Cardiac fibroblast (primary cell): Measurements from ENCODE around the gene RPL35.

Experiments used
- DNase-seq, 2 donors: peaks; one replicate each; pipeline versions ENCODE4 v3.0.0 to v3.0.0-alpha.2; 2010; ENCODE audit warnings: low read depth in 2 of 2
- H3K4me3 ChIP-seq, 2 donors: replicated peaks in 1 of 2; 1 replicate in 1 of 2; 2 replicates in 1 of 2; pipeline ENCODE4 v1.5.1; 2011; ENCODE audit warnings: low read depth in 2 of 2, low read length in 2 of 2, mild to moderate bottlenecking in 2 of 2, moderate library complexity in 1 of 2
- TF ChIP-seq, protein P1 (sequence below): IDR thresholded peaks from one replicate; pipeline ENCODE4 v1.5.1; 2011; ENCODE audit warnings: low read depth, mild to moderate bottlenecking, low read length, inconsistent platforms

Gene RPL35

DNA sequence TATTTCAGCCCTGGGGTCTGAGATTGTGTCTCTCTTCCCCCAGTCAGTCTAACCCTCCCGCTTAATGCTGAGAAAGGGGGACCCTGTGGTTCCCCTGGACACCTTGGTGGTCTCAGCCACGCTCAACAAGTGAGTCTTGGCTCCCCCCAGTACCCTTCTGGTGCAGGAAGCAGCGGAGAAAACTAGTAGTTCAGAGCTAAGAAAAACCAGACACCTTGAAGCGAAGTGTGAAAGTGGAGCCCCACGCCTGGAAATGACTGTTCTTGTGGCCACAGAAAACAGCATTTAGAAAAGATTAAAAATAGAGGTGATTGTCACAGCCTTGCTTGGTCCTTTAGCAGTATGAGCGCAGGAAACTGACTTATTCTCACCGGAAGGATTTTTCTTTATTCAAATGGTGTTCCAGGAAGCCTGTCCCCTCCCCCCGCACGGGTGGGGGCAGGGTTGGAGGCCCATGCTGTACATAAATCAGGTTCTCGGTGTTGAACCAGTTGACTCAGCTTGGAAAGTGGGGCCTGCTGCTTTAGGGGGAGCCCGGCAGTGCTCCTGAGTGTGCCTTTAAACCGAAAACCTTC, 8.3 kb upstream of the RPL35 start:
- TF ChIP-seq, protein P1, sequence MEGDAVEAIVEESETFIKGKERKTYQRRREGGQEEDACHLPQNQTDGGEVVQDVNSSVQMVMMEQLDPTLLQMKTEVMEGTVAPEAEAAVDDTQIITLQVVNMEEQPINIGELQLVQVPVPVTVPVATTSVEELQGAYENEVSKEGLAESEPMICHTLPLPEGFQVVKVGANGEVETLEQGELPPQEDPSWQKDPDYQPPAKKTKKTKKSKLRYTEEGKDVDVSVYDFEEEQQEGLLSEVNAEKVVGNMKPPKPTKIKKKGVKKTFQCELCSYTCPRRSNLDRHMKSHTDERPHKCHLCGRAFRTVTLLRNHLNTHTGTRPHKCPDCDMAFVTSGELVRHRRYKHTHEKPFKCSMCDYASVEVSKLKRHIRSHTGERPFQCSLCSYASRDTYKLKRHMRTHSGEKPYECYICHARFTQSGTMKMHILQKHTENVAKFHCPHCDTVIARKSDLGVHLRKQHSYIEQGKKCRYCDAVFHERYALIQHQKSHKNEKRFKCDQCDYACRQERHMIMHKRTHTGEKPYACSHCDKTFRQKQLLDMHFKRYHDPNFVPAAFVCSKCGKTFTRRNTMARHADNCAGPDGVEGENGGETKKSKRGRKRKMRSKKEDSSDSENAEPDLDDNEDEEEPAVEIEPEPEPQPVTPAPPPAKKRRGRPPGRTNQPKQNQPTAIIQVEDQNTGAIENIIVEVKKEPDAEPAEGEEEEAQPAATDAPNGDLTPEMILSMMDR, result no peak
- H3K4me3 ChIP-seq, result peak overlapping the region; percentile 75 to 99
- DNase-seq, result peak; percentile 52 to 60

DNA sequence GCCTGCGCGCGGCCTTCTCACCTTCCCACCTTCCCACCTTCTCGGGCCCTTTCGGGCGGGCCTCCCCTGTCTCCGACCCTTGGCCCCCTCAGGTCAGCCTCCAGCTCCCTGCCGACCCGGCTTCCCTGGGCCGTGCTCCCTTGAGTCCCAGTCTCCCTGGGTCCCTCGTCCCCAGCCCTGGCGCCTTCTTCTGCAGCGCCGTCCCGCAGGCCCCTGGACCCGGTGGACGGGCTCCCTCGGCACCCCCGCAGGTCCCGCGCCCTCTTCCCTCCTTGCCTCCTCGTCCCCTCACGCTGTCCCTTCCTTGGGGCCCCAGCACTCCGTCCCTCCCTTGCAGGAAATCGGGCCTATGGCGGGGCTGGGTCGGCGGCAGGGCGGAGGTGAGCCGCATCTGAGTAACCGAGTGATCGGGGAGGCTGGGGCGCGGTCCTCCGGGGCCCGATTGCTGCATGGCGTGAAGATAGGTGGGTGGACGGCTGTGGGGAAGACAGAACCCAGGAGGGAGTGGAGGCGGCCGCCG, 7.8 kb upstream of the RPL35 start:
- peak overlapping the region; percentile 75 to 99 for H3K4me3 ChIP-seq
- TF ChIP-seq, protein P1, result no peak
- DNase-seq, result no peak

DNA sequence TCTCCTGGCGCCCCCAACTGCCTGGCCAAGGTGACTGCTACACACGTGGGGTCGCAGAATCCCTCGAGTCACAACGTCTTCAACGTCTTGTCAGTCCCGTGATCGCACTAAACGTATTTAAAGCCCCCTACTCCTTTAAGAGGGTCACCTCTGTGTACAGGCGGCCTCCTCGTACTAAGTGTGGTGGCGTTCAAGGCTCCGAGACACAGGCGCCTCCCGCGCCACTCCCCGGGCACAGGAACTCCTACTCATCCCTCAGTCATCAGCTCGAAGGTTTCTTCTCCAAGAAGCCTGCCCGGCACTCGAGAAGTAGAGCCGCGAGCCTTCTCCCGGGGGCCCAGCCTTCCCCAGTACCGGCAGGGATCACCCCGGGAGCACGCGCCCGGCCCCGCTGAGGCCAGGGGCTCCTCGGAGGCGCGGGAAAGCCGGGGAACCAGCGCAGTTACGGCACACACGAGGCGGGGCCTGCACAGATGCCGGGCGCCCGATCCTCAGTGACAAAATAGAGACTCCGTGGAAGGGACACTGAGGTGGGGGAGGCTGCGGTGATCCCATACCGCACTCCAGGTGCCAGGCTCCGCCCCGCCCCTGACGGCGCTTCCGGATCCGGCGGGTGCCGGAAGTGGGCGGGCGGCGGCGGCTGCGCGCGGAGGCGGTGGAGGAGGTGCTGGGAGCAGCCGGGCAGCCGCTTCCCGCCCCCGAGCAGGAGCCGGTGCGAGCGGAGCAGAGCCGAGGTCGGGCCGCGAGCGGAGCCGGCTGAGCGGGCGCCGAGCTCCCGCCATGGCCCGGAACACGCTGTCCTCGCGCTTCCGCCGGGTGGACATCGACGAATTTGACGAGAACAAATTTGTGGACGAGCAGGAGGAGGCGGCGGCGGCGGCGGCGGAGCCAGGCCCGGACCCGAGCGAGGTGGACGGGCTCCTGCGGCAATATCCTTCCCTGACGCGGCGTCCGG, 7.0 kb upstream of the RPL35 start:
- DNase-seq, result peak; percentile 77 to 84
- peak overlapping the region; percentile 75 to 99 for H3K4me3 ChIP-seq
- TF ChIP-seq, protein P1, result no peak

DNA sequence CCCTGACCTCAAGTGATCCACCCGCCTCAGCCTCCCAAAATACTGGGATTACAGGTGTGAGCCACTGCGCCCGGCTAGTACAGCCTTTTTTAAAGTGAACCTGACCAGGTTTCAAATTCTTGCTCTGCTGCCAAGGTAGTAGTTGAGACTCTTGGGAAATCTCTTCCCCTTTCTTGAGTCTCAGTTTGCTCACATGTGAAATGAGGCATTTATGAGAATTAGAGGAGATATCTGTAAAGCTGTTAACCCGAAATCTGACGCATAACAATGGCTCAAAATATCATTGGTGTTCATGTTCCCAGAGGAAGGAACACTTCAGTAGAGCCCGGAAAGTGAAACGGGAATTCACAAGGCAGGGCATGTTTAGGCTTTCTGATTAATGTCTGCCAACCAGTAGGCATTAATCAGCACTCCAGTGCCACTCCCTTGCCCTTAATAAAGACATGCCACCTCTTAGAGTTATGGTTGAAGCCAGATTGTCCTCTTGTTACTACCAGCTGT, 1.7 kb upstream of the RPL35 start:
- TF ChIP-seq, protein P1, result no peak
- H3K4me3 ChIP-seq, result no peak overlapping the region
- DNase-seq, result no peak

DNA sequence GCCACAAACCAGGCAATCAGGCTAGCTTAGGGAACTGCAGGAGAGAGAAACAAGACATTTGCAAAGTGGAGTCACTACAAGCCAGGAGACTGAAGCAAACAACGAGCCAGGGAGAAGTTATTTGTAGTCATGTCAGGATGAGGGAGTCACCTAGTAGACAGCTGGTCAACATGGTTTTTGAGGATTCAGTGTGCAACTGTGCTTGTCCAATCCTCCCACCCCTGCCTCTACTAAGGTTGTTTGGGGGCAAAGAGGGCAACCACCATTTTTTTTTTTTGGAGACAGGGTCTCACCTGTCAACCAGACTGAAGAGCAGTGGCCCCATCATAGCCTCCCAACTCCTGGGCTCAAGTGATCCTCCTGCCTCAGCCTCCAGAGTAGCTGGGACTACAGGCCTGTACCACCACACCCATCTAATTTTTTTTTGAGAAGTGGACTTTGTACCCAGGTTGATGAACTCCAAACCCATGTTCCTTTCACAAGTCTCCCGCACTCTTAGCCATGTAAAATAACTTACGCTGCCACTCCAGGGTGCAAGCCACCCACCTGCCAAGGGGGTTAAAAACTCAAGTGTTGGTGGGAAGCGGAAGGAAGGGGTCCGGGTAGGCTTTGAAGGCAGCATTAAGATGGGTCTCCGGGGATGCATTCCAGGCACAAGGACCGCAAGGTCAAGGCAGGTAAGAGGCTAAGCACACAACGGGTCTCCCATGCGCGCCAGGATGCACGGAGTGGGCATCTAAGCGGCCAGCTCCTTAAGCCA, 995 bp downstream of the RPL35 start:
- no peak for DNase-seq
- TF ChIP-seq, protein P1, result no peak
- H3K4me3 ChIP-seq, result peak overlapping the region; percentile 80 to 81

DNA sequence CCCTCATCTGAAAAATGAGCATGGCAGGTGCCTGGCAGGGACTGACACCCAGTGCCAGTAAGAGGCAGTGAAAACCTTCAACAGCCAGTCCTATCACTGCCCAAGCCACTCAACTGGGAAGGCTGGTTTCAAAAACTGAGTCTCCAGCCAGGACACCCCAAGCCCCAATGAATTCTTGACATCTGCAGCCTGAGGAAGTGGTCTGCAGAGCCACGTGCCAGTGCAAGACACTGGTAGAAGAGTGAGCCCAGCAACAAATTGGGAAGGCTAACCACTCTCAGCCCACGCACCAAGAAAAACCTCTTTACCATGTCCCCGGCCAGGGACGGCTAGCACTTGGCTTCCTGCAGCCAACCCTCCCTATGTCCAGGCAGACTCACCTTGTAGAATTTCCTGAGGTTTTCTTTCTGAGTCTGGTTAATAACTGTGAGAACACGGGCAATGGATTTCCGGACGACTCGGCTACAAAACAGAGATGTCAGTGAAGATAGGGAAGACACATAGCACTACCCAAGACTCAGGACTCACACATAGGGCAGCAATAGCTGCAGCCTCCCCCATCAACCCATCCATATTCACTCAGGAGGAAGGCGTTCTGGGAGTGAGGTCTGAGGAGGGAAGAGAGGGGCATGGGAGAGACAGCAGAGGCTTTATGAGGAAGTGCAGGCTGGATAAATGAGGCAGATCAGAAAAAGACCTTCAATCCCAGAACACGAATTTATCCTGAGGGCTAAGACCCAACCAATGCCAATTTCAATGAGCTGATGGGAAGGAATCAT, 1.8 kb downstream of the RPL35 start:
- DNase-seq, result no peak
- TF ChIP-seq, protein P1, result no peak
- H3K4me3 ChIP-seq, result peak overlapping the region; percentile 80 to 81
